GM12892 (cell line): ENCODE measurements around the gene CCDC85C.

Experiments used
- DNase-seq: peaks from one replicate; pipeline ENCODE4 v3.0.0; 2011; ENCODE audit not compliant: insufficient read length
- FAIRE-seq: peaks from 2 replicates; lab custom pipeline; 2011; peaks lifted over from hg19 to GRCh38; lab: Jason Lieb, UNC
- POLR2A ChIP-seq: IDR thresholded peaks from 2 replicates; pipeline ENCODE4 v1.6.1; 2011; ENCODE audit warnings: low read depth, low read length, control low read depth
- POLR2AphosphoS5 ChIP-seq: IDR thresholded peaks from 2 replicates; pipeline ENCODE4 v1.6.1; 2011; ENCODE audit warnings: low read depth, low read length, control low read depth
- TAF1 ChIP-seq: IDR thresholded peaks from 2 replicates; pipeline ENCODE4 v1.6.1; 2011; ENCODE audit warnings: low read depth, mild to moderate bottlenecking, control low read depth, low read length, borderline replicate concordance

Gene CCDC85C

DNA sequence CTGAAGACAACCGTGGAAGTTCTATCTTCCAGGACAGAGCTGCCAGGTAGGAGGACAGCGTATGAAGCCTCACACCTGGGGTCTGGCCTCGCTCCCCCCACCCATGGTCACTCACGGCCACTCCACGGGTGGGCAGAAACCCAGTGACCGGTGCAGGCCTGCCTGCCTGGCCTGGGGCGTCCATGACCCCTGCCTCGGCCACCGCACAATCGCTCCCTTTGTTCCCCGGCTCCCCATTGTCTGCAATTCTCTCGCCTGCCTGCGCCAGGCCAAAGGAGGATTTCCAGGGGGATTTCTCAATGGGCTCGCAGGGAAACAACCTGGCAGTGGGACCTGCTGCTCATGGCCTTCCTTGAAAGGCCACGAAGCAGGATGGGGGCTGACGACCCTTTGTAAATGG is 22.6 kb downstream of the CCDC85C start:
- no peak for DNase-seq
- no peak for FAIRE-seq
- TF ChIP-seq TAF1 (no peak), POLR2AphosphoS5 (no peak), POLR2A (no peak)

DNA sequence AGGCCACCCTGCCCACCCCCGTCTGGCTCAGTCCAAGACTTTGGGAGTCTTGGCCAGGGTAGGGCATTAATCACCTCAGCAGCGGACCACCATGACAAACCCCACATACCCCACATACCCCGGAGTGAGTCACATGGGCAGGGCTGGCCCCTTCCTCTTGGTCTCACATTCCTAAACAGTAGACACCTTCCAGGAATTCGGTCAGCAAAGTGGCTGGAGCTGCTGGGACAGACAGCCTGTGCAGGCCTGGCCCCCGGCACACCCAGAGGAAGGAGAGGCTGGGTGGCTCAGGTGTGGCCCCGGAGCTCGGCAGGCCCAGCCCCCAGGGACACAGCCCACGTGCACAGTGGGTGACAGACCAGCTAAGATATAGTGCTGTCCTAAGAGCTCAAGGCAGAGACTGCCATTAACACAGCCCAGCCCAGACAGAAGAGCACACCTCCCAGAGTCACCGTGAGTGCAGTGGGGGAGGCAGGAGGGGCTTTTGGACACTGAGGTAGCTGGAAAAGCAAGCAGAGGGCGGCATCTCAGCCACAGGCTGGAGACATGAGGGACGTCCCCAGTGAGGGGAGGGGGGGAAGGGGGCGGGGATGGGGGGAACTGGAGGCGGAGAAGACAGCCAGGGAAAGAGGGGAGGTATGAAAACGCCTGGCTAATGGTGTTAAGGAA is 24.0 kb downstream of the CCDC85C start:
- no peak for DNase-seq
- no peak for FAIRE-seq

DNA sequence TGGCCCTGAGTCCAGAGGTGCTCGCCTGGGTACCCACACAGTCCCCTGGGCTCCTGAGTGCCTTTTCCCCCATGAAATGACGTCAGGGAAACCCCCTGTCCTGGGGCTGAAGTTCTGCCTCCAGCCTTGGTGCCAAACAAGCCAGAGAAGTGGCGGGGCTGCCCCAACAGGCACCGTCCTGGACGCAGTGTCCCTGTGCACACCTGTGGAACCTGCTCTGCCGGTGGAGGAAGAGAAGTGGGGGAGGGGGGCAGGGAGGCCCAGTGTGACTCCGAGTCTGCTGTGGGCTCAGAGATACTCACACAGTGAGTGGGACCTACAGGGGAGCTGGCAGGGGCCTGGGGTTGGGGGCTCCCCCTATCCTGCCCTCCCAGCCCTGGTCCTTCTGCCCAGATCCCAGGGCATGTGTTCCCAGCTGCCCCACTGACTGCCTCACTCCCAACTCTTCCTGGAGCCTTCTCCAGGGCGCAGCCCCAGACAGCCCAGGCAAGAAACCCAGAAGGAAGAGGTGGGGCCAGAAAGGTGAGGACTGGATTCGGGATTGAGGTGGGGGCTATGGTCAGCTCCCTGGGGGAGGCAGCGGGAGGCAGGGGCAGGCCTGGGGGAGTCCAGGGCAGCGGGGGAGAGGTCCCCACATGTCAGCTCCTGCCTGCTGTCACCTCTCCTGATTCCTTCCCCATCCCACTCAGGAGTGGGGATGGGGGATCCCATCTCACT is 24.7 kb downstream of the CCDC85C start:
- no peak for DNase-seq
- TF ChIP-seq POLR2A (no peak), TAF1 (no peak), POLR2AphosphoS5 (no peak)
- FAIRE-seq = no peak

More for the DNA sequence above, 24.0 kb downstream of the CCDC85C start:
- TF ChIP-seq POLR2AphosphoS5 (no peak), TAF1 (no peak), POLR2A (no peak)

DNA sequence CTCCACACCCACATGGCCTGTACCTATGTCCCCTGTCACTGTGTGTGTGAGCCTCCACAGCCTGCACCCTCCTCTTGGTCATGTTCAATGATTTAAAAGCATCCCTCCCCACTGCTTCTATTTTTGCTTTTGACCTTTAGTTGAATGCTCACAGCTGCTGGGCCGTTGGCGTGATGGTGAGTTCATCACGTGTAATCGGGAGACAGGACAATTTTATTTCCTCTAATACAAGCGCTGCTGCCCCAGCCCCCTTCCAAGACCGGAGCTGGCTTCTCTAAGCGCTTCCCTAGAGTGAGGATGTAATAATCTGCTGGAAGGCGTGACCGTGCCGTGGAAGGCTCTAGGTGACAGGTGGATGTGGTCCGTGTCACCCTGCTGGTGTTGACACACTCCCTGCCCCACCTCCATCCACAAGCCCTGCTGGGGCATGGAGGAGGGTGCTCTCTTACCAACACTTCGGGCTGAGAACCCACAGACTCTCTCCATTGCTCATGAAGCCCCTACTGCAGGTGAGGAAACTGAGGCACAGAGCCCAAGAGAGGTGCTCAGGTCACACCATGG is 25.4 kb downstream of the CCDC85C start:
- no peak for FAIRE-seq
- no peak for DNase-seq
- TF ChIP-seq TAF1 (no peak), POLR2AphosphoS5 (no peak), POLR2A (no peak)

DNA sequence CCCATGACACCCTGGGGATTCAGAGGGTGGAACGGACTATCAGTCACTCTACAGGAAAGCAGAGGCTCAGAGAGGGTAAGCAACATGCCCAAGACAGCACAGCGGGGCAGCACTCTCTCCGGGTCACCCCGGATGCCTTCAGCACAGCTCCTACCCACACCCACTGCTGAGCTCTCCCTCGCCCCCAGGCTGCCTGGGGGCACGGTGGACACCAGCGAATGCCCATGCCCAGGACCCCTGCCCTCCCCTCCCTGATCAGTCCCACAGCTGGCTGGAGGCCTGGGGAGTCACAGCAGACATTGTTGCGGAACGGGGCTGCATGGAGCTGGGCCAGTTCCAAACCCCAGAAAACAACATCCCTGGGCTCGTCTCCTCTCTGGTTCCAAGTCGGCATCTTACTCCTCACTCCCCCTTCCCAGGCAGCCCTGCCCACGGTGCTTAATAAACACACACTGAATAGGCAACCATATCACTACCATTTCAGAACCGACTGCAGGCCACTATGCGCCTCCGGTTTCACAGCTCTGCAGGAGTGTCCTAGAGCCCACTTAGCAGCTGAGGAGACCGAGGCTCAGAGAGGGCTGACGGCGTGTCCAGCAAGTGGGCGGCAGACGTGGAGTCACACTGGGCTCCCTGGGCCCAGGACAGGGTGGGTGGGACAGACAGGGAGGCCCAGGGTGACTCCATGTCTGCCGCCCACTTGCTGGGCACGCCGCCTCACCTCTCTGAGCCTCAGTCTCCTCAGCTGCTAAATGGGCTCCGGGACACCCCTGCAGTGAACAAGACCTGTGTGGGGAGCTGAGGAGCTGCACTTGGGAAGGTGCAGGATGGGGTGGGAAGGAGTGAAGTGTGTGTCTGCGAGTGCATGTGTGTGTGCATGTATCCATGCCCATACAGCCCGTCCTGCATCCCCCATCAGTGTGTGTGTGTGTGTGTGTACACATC is 27.0 kb downstream of the CCDC85C start:
- DNase-seq (no peak), FAIRE-seq (no peak)
- TF ChIP-seq POLR2AphosphoS5 = no peak
- TF ChIP-seq POLR2A = no peak
- no peak for TF ChIP-seq TAF1

DNA sequence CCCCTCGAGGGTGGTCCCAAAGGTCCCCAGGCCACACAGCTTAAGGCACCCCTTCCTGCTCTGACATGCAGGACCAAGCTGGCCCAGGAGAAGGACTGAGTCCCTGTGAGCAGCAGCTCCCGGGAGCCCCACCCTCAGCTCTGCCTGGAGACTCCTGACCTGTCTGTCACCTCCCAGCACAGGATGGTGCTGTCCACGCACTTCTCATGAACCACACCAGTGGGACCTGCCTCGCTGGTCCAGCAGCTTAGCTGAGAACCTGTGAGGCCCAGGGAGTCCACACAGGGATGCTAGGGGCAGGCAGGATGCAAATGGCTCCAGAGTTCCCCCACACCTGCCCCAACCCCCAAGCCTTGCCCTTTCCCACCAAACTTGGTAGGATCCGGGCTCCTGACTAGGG is 27.7 kb downstream of the CCDC85C start:
- FAIRE-seq = no peak
- DNase-seq = no peak
- TF ChIP-seq POLR2AphosphoS5 = no peak
- no peak for TF ChIP-seq POLR2A
- no peak for TF ChIP-seq TAF1

DNA sequence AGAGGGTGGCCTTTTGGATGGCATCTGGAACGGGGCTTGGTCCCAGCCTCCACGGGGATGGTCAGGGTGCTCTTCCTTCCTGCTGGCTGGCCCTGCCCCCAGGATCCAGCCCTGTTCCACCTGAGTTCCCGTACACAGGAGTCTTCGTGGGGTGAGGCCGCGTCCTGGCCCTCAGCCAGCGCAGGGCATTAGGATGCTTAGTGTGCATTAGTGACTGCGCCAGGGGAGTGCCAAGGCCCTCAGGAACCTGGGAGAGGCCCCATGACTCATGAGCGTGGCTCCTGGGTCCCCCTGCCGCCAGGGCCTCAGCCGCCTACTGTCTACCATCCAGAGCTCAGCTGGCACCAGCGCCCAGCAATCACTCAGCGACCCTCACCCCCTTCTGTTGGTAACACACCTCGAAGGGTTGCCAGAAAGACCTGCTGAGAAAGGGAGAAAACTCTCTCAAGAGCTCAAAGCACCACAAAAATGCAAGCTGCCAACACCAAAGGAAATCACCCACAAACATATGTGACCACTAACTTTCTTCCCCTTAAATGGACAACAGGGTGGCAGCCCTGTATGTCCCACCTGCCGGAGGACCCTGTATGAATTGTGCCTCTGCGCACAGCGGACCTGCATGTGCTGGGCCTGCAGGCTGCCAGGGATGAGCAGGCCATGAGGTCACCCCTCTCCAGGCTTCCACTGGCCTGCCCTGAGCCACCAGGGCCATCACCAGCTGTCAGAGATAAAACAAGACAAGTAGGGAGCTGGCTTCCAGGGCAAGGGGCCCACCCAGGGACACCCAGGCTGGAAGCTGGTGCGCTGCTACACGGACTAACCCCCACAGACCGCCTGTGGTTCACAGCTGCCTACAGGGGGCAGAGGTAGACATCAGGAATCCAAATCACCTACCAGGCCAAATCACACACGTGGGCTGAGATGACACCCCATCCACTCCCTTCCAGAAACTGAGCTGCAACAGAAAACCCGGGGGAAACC is 28.7 kb downstream of the CCDC85C start:
- DNase-seq (no peak), FAIRE-seq (no peak)
- TF ChIP-seq POLR2AphosphoS5 (no peak), TAF1 (no peak), POLR2A (no peak)

DNA sequence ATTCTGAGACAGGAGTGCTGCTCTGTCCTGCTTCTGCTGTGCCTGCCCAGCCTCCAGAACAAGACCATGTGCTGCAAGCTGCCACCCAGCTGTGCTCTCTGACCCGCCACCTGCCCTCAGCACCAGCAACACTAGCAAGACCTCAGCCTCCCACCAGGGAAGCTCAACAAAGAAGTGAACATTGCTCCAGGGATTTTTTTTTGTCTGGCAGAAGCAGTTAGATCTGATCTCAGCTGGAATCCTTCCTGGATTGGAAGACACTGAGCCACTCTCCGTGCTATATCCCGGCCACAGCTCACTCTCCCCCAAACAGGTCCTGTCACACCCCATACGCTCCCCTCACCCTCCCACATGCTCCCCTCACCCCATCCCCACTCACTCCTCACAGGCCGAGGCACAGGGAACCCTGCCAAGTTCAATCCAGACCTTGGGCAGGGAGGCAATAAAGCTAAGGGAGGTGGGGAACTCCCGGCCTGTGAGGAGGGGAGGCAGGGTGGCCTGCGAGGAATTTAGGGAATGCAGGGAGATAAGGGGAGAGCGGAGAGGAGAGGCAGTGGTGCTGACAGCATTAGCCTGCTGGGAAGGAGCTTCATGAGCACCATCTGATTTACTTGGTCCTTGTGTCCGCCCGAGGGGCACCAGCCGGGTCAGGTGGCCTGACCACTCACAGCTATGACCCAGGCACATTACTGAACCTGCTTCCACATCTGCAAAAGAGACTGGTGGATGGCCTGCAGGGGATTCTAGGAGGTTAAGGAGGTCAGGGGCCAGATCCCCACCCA is 29.7 kb downstream of the CCDC85C start:
- TF ChIP-seq TAF1 (no peak), POLR2A (no peak), POLR2AphosphoS5 (no peak)
- FAIRE-seq = no peak
- no peak for DNase-seq

DNA sequence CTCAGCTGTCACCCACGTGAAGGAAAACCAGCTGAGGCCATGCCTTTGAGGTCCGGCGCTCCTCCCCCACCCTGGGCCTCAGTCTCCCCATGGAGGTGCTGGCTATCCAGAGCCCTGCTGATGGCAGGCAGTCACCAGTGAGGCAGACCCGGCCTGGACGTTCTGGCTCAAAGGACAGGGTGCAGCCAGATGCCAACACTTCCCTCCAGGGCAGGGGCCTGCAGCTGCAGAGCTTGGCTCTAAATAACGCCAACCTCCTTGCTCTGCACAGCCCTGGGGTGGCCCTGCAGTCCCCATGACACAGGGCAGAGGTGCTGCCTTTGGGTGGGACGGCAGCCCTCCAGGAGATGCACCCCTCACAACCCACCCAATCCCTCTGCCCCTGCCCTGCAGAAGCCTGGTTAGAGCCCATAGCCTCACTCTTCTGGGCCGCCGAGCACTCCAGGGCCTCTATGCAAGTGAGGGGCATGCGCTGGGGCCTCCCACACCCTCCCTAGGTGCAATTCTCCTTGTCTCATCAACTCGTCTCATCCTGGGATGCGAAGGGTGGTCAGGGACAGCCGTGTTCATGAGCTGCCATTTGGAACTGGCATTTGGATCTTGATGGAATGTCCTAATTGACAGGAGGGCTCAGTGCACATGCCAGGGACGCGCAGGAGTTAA is 30.4 kb downstream of the CCDC85C start:
- no peak for FAIRE-seq
- no peak for DNase-seq
- TF ChIP-seq POLR2AphosphoS5 (no peak), TAF1 (no peak)
